ENCODE results near the gene SYT13. TPM values are rescaled to one million over a fixed set of nuclear protein-coding genes. Genes with fewer than 3 reads are reported as not detected.

SYT13 gene
- total and polyA plus RNA-seq, 2 donors (not counting 3 experiments of a cell fraction or from before 2014, with no cell fraction given): not detected

- FAIRE-seq (no peak), DNase-seq (ENCODE audit: low read depth, low spot score) (no peak)
- intact Hi-C loops (cut with micrococcal nuclease): no loop called here
- Histone ChIP-seq H3K9me3 (replicated peaks; ENCODE audit: control insufficient read depth, insufficient read depth, low read length) (no peaks in the 10 kb centered on the region), H3K79me2 (ENCODE audit: control insufficient read depth, insufficient read depth, low read length) (no peaks in the 10 kb centered on the region), H3K4me2 (ENCODE audit: insufficient read depth, low read length) (no peak overlapping the region), H3K4me3 (replicated peaks in 1 of 3; ENCODE audit: insufficient read depth in 1 of 3, low read depth in 1 of 3, low read length in 3 of 3) (no peak overlapping the region), H3K9me1 (replicated peaks; ENCODE audit: control insufficient read depth, extremely low read depth, insufficient read depth, low read length) (no peaks in the 10 kb centered on the region), H2AFZ (ENCODE audit: low read depth, low read length) (no peak overlapping the region), H3K36me3 (ENCODE audit: control insufficient read depth in 2 of 2, extremely low read depth in 1 of 2, insufficient read depth in 2 of 2, low read length in 2 of 2) (no peaks in the 10 kb centered on the region), H4K20me1 (replicated peaks; ENCODE audit: control insufficient read depth, extremely low read depth, insufficient read depth, low read length) (no peaks in the 10 kb centered on the region), H3K27ac (ENCODE audit: insufficient read depth, low read depth, low read length) (no peak overlapping the region), H3K4me1 (ENCODE audit: control insufficient read depth, extremely low read depth, insufficient read depth, low read length) (peaks cover 3% of the 10 kb centered on the region), H3K27me3 (ENCODE audit: control insufficient read depth in 2 of 2, insufficient read depth in 2 of 2, low read length in 2 of 2) (peaks cover 1 to 7% of the 10 kb centered on the region in 2 experiments), H3K9ac (replicated peaks; ENCODE audit: extremely low read depth, insufficient read depth, low read length) (no peak overlapping the region)
- POLR2A ChIA-PET: no interaction called here
- no TSS peak for BruUV-seq (replicated peaks)
- TF ChIP-seq GATA2 (IDR thresholded peaks at IDR 0.05; ENCODE audit: insufficient read depth, insufficient read length, low read depth, low read length) (no peak), JUN (IDR thresholded peaks at IDR 0.05; ENCODE audit: borderline replicate concordance, insufficient read depth, insufficient read length, low read depth) (no peak), POLR2AphosphoS5 (IDR thresholded peaks at IDR 0.05; ENCODE audit: insufficient read depth, low read depth, low read length) (no peak), CTCF (IDR thresholded peaks at IDR 0.05; ENCODE audit: extremely low read depth in 1 of 2, insufficient read depth in 1 of 2, low read depth in 1 of 2, low read length in 2 of 2) (no peak), FOS (IDR thresholded peaks at IDR 0.05; ENCODE audit: borderline replicate concordance, insufficient read depth, low read length) (no peak), MAX (IDR thresholded peaks at IDR 0.05; ENCODE audit: insufficient read depth, insufficient read length) (no peak), POLR2A (IDR thresholded peaks at IDR 0.05; ENCODE audit: low read depth, low read length) (no peak), MYC (IDR thresholded peaks at IDR 0.05; ENCODE audit: low read depth, low read length) (no peak), EZH2 (IDR thresholded peaks at IDR 0.05; ENCODE audit: borderline replicate concordance, low read depth, low read length, severe bottlenecking) (no peak)
- CTCF ChIA-PET: no interaction called here
- dilution Hi-C loops (cut with MboI; ENCODE audit: extremely low pct_ligation_motif_present, low sequenced_read_pairs): no loop called here
Measured at GRCh38 chr11:45275828-45276227, 10.3 kb downstream of the SYT13 start.
